ENCODE measurements around the gene NRG2. TPM values are rescaled to one million over a fixed set of nuclear protein-coding genes. Genes with fewer than 3 reads are reported as not detected.

NRG2 gene
- total and polyA plus RNA-seq, 2 experiments from 2014 or later, result 13.5 to 20.7 TPM

- peaks cover 48% of the 10 kb centered on the region for H3K4me1 ChIP-seq (ENCODE audit: low read depth)
- no peak overlapping the region for H3K27ac ChIP-seq
- peak; percentile 58 to 65 for DNase-seq (ENCODE audit: low read depth in 1 of 2, low spot score in 1 of 2)
- no peak for TF ChIP-seq CTCF (IDR thresholded peaks at IDR 0.05; ENCODE audit: low read depth, low read length)
- no peaks in the 10 kb centered on the region for H3K36me3 ChIP-seq
- no peaks in the 10 kb centered on the region for H3K27me3 ChIP-seq
- H3K9me3 ChIP-seq (ENCODE audit: low read depth), result no peaks in the 10 kb centered on the region
- peak overlapping the region; percentile 88 for H3K4me3 ChIP-seq
Observed at GRCh38 chr5:140041492-140042392, 1.4 kb downstream of the NRG2 start.

GRCh38 chr5:140041099-140041491, 2.0 kb downstream of the NRG2 start:
- Histone ChIP-seq H3K27me3 (no peaks in the 10 kb centered on the region), H3K4me1 (ENCODE audit: low read depth) (peaks cover 55% of the 10 kb centered on the region), H3K36me3 (no peaks in the 10 kb centered on the region), H3K4me3 (peak overlapping the region; percentile 88), H3K27ac (no peak overlapping the region), H3K9me3 (ENCODE audit: low read depth) (no peaks in the 10 kb centered on the region)
- no peak for DNase-seq (ENCODE audit: low read depth in 1 of 2, low spot score in 1 of 2)
- no peak for TF ChIP-seq CTCF (IDR thresholded peaks at IDR 0.05; ENCODE audit: low read depth, low read length)

- no peak for DNase-seq (ENCODE audit: low read depth in 1 of 2, low spot score in 1 of 2)
- Histone ChIP-seq H3K27me3 (no peaks in the 10 kb centered on the region), H3K27ac (no peak overlapping the region), H3K36me3 (no peaks in the 10 kb centered on the region), H3K4me3 (peak overlapping the region; percentile 88), H3K9me3 (ENCODE audit: low read depth) (no peaks in the 10 kb centered on the region), H3K4me1 (ENCODE audit: low read depth) (peaks cover 61% of the 10 kb centered on the region)
- TF ChIP-seq CTCF (IDR thresholded peaks at IDR 0.05; ENCODE audit: low read depth, low read length), result no peak
Observed at GRCh38 chr5:140040358-140040757, 2.7 kb downstream of the NRG2 start.

GRCh38 chr5:140039561-140039960, 3.5 kb downstream of the NRG2 start:
- Histone ChIP-seq H3K4me1 (ENCODE audit: low read depth) (peaks cover 61% of the 10 kb centered on the region), H3K36me3 (no peaks in the 10 kb centered on the region), H3K4me3 (no peak overlapping the region), H3K27ac (peak overlapping the region; percentile 67), H3K9me3 (ENCODE audit: low read depth) (no peaks in the 10 kb centered on the region), H3K27me3 (no peaks in the 10 kb centered on the region)
- peak in 1 of 2 donors; percentile 15 for DNase-seq (ENCODE audit: low read depth in 1 of 2, low spot score in 1 of 2)
- TF ChIP-seq CTCF (IDR thresholded peaks at IDR 0.05; ENCODE audit: low read depth, low read length), result no peak

- no peaks in the 10 kb centered on the region for H3K27me3 ChIP-seq
Observed at GRCh38 chr5:140038373-140038957, 4.6 kb downstream of the NRG2 start.

More at GRCh38 chr5:140038373-140038957, 4.6 kb downstream of the NRG2 start:
- Histone ChIP-seq H3K4me1 (ENCODE audit: low read depth) (peaks cover 56% of the 10 kb centered on the region), H3K36me3 (no peaks in the 10 kb centered on the region), H3K27ac (peak overlapping the region; percentile 67), H3K4me3 (peak overlapping the region; percentile 5), H3K9me3 (ENCODE audit: low read depth) (no peaks in the 10 kb centered on the region)
- no peak for TF ChIP-seq CTCF (IDR thresholded peaks at IDR 0.05; ENCODE audit: low read depth, low read length)
- peak; percentile 30 to 53 for DNase-seq (ENCODE audit: low read depth in 1 of 2, low spot score in 1 of 2)

All from cardiac muscle cell (in vitro differentiated cells and primary cell).